SK-N-SH treated with all-trans-retinoic acid at 6 μM for 48 hours (cell line): ENCODE measurements around the gene CUL7.

Source experiments
- ATAC-seq: fragments of 200-7000 bp; cut with Tn5 transposase; 3 replicates; pipeline ENCODE4 v1.9.1; 2020; ENCODE audit warnings: mild to moderate bottlenecking, moderate library complexity
- BACH2 ChIP-seq: fragments of 250-450 bp; sonication (Bioruptor Pico); IDR thresholded peaks from 2 replicates; pipeline ENCODE4 v1.9.0; 2021; ENCODE audit warnings: mild to moderate bottlenecking, borderline replicate concordance
- CSDC2 ChIP-seq: fragments of 250-450 bp; sonication (Bioruptor Pico); IDR thresholded peaks from 2 replicates; pipeline ENCODE4 v1.5.0; 2020; ENCODE audit warnings: mild to moderate bottlenecking, moderate library complexity
- ESRRG ChIP-seq: fragments of 250-450 bp; sonication (Bioruptor Pico); IDR thresholded peaks from 2 replicates; pipeline ENCODE4 v1.6.1; 2021; ENCODE audit warnings: mild to moderate bottlenecking
- GLIS3 ChIP-seq: fragments of 250-450 bp; sonication (Bioruptor Pico); IDR thresholded peaks from 2 replicates; pipeline ENCODE4 v1.5.0; 2020; ENCODE audit warnings: mild to moderate bottlenecking, moderate library complexity
- ISL1 ChIP-seq: fragments of 250-450 bp; sonication (Bioruptor Pico); IDR thresholded peaks from 2 replicates; pipeline ENCODE4 v2.1.2; 2022; ENCODE audit warnings: mild to moderate bottlenecking, moderate library complexity
- OSR1 ChIP-seq: fragments of 250-450 bp; sonication (Bioruptor Pico); IDR thresholded peaks from 2 replicates; pipeline ENCODE4 v1.8.0; 2022; ENCODE audit warnings: moderate library complexity, mild to moderate bottlenecking, inconsistent platforms
- PATZ1 ChIP-seq: fragments of 250-450 bp; sonication (Bioruptor Pico); IDR thresholded peaks from 2 replicates; pipeline ENCODE4 v1.8.0; 2020; ENCODE audit warnings: mild to moderate bottlenecking, moderate library complexity, borderline replicate concordance
- POU6F1 ChIP-seq: fragments of 250-450 bp; sonication (Bioruptor Pico); IDR thresholded peaks from 2 replicates; pipeline ENCODE4 v1.8.0; 2021; ENCODE audit warnings: low read depth, mild to moderate bottlenecking, moderate library complexity, borderline replicate concordance
- PPARA ChIP-seq: fragments of 250-450 bp; sonication (Bioruptor Pico); IDR thresholded peaks from 2 replicates; pipeline ENCODE4 v1.5.0; 2020; ENCODE audit warnings: mild to moderate bottlenecking, borderline replicate concordance
- SNAI2 ChIP-seq: fragments of 250-450 bp; sonication (Bioruptor Pico); IDR thresholded peaks from 2 replicates; pipeline ENCODE4 v1.5.0; 2020; ENCODE audit warnings: mild to moderate bottlenecking, moderate library complexity
- TCF4 ChIP-seq: fragments of 250-450 bp; sonication (Bioruptor Pico); IDR thresholded peaks from 2 replicates; pipeline ENCODE4 v1.8.0; 2021; ENCODE audit warnings: mild to moderate bottlenecking, moderate library complexity, borderline replicate concordance
- TOX ChIP-seq: fragments of 250-450 bp; sonication (Bioruptor Pico); IDR thresholded peaks from 2 replicates; pipeline ENCODE4 v1.8.0; 2021; ENCODE audit warnings: mild to moderate bottlenecking, moderate library complexity, borderline replicate concordance
- ZC3H10 ChIP-seq: fragments of 250-450 bp; sonication (Bioruptor Pico); IDR thresholded peaks from 2 replicates; pipeline ENCODE4 v1.5.1; 2021; ENCODE audit warnings: mild to moderate bottlenecking, moderate library complexity
- ZFP3 ChIP-seq: fragments of 250-450 bp; sonication (Bioruptor Pico); IDR thresholded peaks from 2 replicates; pipeline ENCODE4 v1.5.0; 2020; ENCODE audit warnings: mild to moderate bottlenecking, moderate library complexity
- ZNF565 ChIP-seq: fragments of 450-650 bp; formaldehyde crosslinking; conservative IDR thresholded peaks from 2 replicates; pipeline ENCODE4 v1.5.0; 2020; ENCODE audit warnings: low read depth, mild to moderate bottlenecking, moderate library complexity
- ZNF70 ChIP-seq: fragments of 450-650 bp; formaldehyde crosslinking; IDR thresholded peaks from 2 replicates; pipeline ENCODE4 v1.5.0; 2020; ENCODE audit warnings: mild to moderate bottlenecking, moderate library complexity
- ZNF8 ChIP-seq: fragments of 450-650 bp; formaldehyde crosslinking; IDR thresholded peaks from 2 replicates; pipeline ENCODE4 v1.5.0; 2020; ENCODE audit warnings: mild to moderate bottlenecking, moderate library complexity
- TF ChIP-seq, protein P1 (sequence below): fragments of 250-450 bp; sonication (Bioruptor Pico); IDR thresholded peaks from 2 replicates; pipeline ENCODE4 v1.5.1; 2021; ENCODE audit warnings: mild to moderate bottlenecking, moderate library complexity
- TF ChIP-seq, protein P2 (sequence below): fragments of 250-450 bp; sonication (Bioruptor Pico); IDR thresholded peaks from 2 replicates; pipeline ENCODE4 v1.5.0; 2020; ENCODE audit warnings: mild to moderate bottlenecking, moderate library complexity

Gene CUL7

DNA sequence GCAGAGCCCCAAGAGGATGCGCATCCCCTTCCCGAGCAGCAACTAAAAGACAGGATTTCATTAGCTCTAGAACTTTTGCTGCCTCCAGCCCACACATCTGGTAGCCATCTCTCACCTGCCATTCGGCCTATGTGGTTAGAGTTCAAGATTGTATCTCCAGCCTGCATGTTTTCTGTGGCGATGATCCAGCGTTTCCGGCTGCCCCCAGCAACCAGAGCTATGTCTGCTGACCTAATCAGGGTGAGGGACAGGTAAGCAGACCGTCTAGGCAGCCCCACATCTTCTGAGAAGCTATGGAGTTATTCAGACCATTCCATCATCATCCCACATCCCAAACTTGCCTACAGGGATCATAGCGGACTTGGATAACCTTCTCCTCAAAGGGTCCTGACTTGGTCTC lies 2.3 kb upstream of the CUL7 start (continued):
- TF ChIP-seq PATZ1 (no peak), TOX (CRISPR knock-in tag) (no peak), PPARA (no peak), GLIS3 (CRISPR knock-in tag) (no peak), TCF4 (CRISPR knock-in tag) (no peak), CSDC2 (CRISPR knock-in tag) (no peak)

GRCh38 chr6:43054206-43054943 lies 724 bp upstream of the CUL7 start:
- TF ChIP-seq ZC3H10 (CRISPR knock-in tag) (no peak), ZFP3 (CRISPR knock-in tag) (no peak), ESRRG (CRISPR knock-in tag) (no peak), OSR1 (no peak), SNAI2 (CRISPR knock-in tag) (no peak), TCF4 (CRISPR knock-in tag) (no peak), ZNF565 (CRISPR knock-in tag) (no peak), BACH2 (CRISPR knock-in tag) (no peak), GLIS3 (CRISPR knock-in tag) (no peak), TOX (CRISPR knock-in tag) (no peak), ZNF8 (CRISPR knock-in tag) (no peak), PPARA (no peak), POU6F1 (no peak)
- TF ChIP-seq, protein P1, sequence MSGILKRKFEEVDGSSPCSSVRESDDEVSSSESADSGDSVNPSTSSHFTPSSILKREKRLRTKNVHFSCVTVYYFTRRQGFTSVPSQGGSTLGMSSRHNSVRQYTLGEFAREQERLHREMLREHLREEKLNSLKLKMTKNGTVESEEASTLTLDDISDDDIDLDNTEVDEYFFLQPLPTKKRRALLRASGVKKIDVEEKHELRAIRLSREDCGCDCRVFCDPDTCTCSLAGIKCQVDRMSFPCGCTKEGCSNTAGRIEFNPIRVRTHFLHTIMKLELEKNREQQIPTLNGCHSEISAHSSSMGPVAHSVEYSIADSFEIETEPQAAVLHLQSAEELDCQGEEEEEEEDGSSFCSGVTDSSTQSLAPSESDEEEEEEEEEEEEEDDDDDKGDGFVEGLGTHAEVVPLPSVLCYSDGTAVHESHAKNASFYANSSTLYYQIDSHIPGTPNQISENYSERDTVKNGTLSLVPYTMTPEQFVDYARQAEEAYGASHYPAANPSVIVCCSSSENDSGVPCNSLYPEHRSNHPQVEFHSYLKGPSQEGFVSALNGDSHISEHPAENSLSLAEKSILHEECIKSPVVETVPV (CRISPR knock-in tag): no peak
- TF ChIP-seq, protein P2, sequence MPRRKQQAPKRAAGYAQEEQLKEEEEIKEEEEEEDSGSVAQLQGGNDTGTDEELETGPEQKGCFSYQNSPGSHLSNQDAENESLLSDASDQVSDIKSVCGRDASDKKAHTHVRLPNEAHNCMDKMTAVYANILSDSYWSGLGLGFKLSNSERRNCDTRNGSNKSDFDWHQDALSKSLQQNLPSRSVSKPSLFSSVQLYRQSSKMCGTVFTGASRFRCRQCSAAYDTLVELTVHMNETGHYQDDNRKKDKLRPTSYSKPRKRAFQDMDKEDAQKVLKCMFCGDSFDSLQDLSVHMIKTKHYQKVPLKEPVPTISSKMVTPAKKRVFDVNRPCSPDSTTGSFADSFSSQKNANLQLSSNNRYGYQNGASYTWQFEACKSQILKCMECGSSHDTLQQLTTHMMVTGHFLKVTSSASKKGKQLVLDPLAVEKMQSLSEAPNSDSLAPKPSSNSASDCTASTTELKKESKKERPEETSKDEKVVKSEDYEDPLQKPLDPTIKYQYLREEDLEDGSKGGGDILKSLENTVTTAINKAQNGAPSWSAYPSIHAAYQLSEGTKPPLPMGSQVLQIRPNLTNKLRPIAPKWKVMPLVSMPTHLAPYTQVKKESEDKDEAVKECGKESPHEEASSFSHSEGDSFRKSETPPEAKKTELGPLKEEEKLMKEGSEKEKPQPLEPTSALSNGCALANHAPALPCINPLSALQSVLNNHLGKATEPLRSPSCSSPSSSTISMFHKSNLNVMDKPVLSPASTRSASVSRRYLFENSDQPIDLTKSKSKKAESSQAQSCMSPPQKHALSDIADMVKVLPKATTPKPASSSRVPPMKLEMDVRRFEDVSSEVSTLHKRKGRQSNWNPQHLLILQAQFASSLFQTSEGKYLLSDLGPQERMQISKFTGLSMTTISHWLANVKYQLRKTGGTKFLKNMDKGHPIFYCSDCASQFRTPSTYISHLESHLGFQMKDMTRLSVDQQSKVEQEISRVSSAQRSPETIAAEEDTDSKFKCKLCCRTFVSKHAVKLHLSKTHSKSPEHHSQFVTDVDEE (CRISPR knock-in tag): no peak
- ATAC-seq: no peak

GRCh38 chr6:43052842-43053544 lies 658 bp downstream of the CUL7 start:
- TF ChIP-seq ZNF70 (CRISPR knock-in tag): no peak
- no peak for TF ChIP-seq ESRRG (CRISPR knock-in tag)
- TF ChIP-seq, protein P2 (CRISPR knock-in tag): no peak
- no peak for TF ChIP-seq ISL1
- TF ChIP-seq, all 23 proteins: peak for 0
- ATAC-seq: peak; percentile 53
